HG03103 (cell line): ENCODE results near the gene SMO.
A peak's percentile ranks its signal among the peaks of the same experiment; 100 is the strongest.
"Not testable (repeated sequence)": the region's sequence is repeated elsewhere in the genome, so short reads cannot be mapped to it uniquely, and the experiment has no call there.

Experiments used
- ATAC-seq: cut with Tn5 transposase; IDR thresholded peaks from one replicate; pipeline ENCODE4 v1.9.1; 2021; ENCODE audit warnings: low read depth; ENCODE audit not compliant: unreplicated experiment

Gene SMO

DNA sequence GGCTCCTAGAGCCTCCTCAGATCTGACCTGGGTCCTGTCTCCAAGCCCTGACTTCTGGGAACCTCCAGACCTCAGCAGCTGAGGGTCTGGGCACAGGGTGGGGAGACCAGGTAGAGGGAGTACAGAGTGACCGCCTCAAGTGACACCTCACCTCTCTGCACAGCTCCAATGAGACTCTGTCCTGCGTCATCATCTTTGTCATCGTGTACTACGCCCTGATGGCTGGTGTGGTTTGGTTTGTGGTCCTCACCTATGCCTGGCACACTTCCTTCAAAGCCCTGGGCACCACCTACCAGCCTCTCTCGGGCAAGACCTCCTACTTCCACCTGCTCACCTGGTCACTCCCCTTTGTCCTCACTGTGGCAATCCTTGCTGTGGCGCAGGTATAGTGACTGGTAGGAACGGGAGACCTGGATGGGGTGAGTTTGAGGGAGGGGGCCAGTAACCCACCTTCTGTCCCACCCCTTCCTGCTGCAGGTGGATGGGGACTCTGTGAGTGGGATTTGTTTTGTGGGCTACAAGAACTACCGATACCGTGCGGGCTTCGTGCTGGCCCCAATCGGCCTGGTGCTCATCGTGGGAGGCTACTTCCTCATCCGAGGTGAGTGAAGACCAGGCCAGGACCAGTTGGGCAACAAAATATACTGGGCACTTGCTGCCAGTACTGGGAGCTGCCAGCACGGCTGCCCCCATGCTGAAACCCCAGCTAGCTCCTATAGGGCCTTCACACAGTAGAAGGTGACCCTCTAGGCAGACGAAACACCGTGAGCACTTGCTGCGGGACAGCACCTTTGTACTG lies 17.8 kb downstream of the SMO start:
- ATAC-seq = no peak

DNA sequence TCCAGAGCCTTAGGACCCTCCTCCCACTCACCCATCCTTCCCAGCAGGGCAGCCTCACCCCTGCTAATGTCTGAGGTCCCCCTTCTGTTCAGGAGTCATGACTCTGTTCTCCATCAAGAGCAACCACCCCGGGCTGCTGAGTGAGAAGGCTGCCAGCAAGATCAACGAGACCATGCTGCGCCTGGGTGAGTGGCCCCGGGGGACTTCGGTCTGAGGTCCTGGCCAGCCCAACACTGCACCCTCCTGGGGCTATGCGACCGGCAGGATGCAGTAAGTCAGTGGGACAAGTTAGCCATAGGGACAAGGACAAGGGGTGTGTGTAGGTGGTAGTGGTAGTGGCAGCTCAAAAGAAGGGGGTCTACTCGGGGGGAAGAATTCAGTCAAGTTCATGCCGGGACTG lies 20.2 kb downstream of the SMO start:
- no peak for ATAC-seq

DNA sequence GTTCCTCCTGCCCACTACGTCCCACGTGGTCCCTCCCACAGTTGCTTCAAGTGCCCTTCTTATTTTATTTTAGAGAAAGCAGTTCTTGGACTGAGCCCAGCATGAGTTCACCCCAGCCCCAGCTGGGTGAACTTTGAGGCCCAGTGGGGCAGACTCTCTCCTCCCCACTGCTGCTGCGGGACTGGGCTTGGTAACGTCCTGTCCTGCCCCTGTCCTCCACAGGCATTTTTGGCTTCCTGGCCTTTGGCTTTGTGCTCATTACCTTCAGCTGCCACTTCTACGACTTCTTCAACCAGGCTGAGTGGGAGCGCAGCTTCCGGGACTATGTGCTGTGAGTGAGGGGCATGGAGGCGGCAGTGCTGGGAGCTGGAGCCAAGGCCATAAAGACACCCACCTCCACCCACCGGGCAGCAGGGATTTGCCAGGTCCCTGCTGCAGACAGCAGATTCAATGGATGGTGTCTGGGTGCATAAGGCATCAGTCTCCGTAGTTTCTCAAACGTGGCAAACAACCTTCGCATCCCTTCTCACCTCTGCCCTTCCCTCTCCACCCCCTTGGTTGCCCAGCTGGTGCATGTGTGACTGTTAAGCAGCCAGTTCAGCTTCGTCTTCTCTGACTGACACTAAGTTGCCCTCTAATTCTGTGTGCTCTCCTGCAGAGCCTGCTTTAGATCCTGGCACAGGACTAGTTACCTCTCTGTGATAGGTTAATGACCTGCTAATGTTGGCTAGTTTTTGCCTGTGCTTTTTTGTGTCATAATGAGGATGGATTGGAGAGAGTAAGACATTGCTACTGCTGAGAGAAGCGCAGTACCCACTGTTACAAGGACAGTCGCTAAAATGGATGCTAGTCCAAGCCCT lies 20.9 kb downstream of the SMO start:
- no peak for ATAC-seq

DNA sequence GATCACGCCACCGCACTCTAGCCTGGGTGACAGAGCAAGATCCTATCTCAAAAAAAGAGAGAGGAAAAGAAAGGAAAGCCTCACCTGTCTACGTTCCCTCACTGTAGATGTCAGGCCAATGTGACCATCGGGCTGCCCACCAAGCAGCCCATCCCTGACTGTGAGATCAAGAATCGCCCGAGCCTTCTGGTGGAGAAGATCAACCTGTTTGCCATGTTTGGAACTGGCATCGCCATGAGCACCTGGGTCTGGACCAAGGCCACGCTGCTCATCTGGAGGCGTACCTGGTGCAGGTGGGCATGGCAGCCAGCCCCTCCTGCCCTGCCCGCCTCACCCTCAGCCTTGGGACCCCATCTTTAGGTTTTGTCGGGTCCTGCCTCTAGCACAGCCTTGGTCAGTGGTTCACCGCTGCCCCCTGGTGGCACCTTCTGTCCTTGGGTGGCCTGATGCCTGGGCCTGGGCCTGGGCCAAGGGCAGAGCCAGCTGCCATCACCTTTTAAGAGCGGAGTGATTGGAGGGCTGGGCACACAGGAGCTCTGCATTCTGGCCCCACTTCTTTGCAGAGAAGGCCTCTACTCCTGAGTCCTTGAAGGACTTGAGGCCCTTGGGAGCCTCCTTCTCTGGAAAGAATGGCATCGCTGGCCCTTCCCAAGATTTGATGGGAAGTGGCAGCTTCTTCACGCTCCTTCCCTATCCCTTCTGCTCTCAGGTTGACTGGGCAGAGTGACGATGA lies 22.0 kb downstream of the SMO start:
- ATAC-seq = no peak

DNA sequence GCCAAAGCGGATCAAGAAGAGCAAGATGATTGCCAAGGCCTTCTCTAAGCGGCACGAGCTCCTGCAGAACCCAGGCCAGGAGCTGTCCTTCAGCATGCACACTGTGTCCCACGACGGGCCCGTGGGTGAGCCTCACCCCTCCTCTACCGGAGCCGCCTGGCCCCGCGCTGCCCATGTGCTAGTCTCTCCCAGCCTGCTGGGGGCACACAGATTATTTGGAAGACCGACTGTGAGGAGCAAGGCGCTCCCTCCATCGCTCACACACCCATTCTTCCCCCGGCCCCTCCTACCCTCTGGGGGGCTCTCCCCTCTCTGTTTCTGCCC lies 22.5 kb downstream of the SMO start:
- no peak for ATAC-seq

DNA sequence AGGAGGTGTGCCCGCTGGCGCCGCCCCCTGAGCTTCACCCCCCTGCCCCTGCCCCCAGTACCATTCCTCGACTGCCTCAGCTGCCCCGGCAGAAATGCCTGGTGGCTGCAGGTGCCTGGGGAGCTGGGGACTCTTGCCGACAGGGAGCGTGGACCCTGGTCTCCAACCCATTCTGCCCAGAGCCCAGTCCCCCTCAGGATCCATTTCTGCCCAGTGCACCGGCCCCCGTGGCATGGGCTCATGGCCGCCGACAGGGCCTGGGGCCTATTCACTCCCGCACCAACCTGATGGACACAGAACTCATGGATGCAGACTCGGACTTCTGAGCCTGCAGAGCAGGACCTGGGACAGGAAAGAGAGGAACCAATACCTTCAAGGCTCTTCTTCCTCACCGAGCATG lies 23.7 kb downstream of the SMO start:
- no peak for ATAC-seq

DNA sequence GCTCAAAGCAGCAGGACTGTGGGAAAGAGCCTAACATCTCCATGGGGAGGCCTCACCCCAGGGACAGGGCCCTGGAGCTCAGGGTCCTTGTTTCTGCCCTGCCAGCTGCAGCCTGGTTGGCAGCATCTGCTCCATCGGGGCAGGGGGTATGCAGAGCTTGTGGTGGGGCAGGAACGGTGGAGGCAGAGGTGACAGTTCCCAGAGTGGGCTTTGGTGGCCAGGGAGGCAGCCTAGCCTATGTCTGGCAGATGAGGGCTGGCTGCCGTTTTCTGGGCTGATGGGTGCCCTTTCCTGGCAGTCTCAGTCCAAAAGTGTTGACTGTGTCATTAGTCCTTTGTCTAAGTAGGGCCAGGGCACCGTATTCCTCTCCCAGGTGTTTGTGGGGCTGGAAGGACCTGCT lies 24.2 kb downstream of the SMO start:
- ATAC-seq = no peak

DNA sequence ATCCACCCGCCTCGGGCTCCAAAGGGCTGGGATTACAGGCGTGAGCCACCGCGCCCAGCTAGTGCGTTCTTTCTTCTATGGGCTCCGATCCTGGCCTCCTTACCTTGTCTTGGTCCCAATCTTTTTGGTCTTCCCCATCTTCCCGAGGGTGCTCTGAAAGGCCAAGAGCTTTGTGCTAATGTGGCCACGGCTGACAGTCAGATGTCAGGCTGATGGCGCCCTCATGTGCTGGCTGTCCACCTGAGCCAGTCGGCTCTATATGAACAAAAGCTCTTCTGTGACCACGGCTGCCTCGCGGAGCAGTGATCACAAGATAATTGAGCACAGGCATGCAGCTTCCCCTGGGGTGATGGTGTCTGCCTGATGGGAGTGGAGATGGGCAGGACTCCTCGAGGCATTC lies 25.4 kb downstream of the SMO start:
- no peak for ATAC-seq

DNA sequence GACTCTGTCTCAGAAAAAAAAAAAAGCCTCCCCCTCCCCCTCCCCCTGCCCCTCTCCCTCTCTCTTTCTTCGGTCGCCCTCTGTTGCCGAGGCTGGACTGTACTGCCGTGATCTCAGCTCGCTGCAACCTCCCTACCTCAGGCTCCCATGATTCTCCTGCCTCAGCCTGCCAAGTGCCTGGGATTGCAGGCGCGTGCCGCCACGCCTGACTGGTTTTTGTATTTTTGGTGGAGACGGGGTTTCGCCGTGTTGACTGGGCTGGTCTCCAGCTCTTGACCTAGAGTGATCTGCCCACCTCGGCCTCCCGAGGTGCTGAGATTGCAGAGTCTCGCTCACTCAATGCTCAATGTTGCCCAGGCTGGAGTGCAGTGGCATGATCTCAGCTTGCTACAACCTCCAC lies 27.3 kb downstream of the SMO start:
- not testable (repeated sequence) for ATAC-seq

DNA sequence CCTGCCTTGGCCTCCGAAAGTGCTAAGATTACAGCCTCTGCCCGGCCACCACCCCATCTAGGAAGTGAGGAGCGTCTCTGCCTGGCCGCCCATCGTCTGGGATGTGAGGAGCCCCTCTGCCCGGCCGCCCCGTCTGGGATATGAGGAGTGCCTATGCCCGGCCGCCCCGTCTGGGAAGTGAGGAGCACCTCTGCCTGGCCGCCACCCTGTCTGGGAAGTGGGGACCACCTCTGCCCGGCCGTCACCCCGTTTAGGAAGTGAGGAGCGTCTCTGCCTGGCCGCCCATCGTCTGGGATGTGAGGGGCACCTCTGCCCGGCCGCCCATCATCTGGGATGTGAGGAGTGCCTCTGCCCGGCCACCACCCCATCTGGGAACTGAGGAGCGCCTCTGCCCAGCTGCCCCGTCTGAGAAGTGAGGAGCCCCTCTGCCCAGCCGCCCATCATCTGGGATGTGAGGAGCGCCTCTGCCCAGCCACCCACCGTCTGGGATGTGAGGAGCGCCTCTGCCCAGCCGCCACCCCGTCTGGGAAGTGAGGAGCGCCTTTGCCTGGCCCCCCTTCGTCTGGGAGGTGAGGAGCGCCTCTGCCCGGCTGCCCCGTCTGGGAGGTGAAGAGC lies 27.8 kb downstream of the SMO start:
- ATAC-seq = not testable (repeated sequence)

DNA sequence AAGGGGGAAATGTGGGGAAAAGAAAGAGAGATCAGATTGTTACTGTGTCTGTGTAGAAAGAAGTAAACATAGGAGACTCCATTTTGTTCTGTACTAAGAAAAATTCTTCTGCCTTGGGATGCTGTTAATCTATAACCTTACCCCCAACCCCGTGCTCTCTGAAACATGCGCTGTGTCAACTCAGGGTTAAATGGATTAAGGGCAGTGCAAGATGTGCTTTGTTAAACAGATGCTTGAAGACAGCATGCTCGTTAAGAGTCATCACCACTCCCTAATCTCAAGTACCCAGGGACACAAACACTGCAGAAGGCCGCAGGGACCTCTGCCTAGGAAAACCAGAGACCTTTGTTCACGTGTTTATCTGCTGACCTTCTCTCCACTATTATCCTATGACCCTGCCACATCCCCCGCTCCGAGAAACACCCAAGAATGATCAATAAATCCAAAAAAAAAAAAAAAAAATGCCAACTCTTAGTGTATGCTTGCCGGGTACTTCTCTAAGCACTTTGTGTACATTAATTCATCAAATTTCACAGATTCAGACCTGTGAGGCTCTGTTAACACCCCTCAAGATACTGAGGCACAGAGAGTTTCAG lies 28.5 kb downstream of the SMO start:
- ATAC-seq = not testable (repeated sequence)

DNA sequence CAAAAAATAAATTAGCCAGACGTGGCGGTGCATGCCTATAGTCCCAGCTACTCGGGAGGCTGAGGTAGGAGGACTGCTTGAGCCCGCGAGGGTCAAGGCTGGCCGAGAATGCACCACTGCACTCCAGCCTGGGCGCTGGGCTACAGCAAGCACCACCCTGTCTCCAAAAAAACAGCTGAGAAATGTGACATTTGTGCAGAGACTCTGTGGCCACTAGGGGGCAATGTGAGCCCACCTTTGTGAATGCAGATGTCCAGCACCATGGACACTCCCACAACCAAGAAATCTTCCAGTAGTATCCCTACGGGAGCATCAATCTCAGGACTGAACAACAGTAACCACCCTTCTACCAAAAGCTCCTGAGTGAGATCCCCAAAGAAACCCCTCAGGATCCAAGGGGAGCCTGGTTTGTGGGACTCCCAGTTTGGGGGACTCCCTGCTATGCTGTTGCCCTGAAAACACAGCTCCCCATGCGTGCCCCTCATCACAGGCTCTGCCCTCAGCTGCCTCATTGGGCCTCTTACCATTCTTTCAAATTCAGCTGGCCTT lies 30.2 kb downstream of the SMO start:
- no peak for ATAC-seq

DNA sequence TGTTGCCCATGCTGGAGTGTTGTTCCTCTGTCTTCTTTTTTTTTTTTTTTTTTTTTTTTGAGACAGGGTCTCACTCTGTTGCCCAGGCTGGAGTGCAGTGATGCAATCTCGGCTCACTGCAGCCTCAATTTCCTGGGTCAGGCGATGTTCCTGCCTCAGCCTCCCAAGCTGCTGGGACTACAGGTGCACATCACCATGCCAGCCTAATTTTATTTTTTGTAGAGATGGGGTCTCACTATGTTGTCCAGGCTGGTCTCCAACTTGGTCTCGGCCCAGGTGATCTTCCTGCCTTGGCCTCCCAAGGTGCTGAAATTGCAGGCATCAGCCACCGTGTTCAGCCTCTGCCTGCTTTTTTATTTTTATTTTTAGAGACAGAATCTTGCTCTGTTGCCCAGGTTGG lies 30.7 kb downstream of the SMO start:
- ATAC-seq = not testable (repeated sequence)

DNA sequence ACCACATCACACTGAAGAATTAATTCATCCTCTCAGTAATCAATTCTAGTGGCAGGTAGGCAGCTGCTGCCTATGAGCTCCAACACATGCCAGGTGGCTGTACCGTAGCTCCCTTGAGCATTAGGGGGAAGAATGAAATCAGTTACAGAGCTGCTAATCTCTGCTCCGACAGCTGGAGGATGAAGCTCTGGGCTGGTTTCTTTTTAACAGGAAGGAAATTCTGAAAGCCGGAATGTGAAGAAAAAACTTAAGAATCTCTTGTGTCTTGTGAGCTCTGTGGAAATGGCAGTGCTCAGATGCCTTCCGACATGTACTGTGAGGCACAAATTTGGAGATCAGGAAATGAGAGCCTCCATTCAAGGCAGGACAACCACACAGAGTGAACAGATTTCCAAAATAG lies 33.6 kb downstream of the SMO start:
- ATAC-seq = no peak

DNA sequence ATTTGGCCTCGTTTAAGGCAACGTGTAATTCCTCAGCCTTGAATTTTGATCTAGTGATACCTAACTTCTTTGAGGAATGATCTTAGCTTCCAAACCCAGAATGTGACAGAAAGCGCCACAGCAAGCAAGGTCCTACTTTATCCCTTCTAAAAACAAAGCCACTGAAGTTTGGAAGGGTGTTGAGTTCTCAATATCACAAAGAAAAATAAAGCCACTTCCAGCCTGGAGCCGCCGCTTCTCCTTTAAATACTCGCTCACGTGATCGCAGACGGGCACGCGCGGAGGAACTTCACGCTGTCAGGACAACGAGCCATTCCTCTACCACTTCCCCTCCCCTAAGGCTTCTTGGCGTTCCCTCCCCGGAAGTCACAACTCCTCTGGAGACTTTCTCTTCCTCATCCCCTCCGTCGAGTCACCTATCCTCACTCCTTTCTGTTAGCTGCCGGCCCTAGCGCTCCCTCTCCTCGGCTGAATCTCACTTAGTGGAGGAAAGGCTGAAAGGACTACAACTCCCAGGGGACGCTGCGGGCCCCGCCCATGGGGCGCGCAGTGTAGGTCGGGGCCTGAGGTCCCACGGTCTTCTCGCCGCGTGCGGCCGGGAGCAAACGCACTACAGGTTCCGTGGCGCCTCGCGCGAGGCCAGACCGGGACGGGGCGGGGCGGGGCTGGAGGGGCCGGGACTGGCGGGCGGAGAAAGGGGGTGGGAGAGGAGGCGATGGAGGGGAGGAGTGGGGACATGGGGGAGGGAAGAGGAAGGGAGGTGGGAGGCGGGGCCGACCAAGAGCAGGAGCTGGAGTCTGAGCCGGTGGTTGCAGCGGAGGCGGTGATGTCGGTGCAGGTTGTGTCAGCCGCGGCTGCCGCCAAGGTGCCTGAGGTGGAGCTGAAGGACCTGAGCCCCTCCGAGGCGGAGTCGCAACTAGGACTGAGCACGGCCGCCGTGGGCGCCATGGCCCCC lies 36.1 kb downstream of the SMO start, which contains the start of gene AHCYL2:
TSS of gene AHCYL2 (plus strand) at position 780 of the 955 bp plus-strand sequence.
- ATAC-seq = peak; percentile 86

DNA sequence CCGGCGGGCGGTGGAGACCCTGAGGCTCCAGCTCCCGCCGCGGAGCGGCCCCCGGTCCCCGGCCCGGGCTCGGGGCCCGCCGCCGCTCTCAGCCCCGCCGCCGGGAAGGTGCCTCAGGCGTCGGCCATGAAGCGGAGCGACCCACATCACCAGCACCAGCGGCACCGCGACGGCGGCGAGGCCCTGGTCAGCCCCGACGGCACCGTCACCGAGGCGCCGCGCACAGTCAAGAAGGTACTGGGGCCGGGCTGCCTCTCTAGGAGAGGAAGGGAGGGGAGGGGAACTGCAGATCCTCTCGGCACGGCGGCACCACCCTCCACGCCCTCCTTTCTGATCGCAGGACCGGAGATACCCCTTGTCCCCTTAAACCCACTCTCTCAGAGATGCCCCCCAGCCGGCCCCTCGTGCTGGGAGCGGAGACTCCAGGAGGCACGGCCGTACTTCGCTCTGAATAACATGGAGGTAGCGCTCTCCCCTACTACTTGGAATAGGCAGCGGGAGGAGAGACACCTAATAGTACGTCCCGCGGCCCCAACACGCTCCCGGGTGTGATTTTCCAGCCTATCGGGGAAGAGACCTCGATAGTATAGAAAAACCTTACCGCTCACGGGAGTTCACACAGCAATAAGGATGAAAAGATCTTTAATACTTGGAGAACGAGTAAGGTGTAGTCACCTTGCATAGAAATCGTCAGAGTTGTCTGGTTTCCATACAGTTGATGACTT lies 36.9 kb downstream of the SMO start:
- ATAC-seq = peak; percentile 26

DNA sequence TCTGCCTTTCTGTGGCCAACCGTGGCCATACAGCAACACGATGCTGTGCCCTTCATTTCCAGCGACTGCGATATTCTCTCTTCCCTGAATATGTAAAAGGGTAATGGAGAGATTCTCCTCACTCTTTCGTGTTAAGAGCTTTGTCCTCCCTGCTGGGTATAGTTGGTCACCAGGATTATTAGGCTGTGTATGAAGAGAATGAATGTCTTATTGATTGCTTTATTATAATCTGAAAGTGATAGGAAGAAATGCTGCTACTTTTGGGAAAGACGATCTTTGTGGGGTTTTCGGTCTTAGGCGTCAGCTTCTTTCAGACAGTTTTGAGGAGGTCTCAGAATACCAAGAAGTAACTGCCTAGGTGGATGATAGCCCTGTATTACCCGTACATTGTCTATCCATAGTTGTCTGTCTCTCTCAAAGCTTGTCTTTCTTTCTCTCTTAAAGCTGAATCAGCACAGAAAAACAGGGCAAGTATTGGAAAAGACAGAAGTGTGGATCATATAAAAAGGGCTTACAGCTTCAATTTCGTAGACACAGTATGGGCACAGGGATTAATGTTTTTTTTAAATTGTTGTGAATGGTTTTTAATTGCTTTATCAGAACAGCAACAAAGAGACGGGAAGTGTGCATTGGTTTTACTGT lies 37.6 kb downstream of the SMO start:
- no peak for ATAC-seq
